HEK293 (cell line): Measurements from ENCODE around the gene PDSS2.

Experiments used
- CTCF ChIP-seq: fragments of 450-650 bp; formaldehyde crosslinking; IDR thresholded peaks from 2 replicates; pipeline ENCODE4 v1.5.1; 2016; ENCODE audit warnings: missing biosample characterization, missing genetic modification characterization
- GFI1B ChIP-seq: fragments of 450-650 bp; formaldehyde crosslinking; IDR thresholded peaks from 2 replicates; pipeline ENCODE4 v1.5.1; 2016; ENCODE audit warnings: missing biosample characterization, missing genetic modification characterization
- HOXA7 ChIP-seq: sonication (generic); formaldehyde crosslinking; IDR thresholded peaks from 2 replicates; pipeline ENCODE4 v1.8.1; 2022; ENCODE audit warnings: missing genetic modification reagents, borderline replicate concordance
- PRDM4 ChIP-seq: fragments of 450-650 bp; formaldehyde crosslinking; IDR thresholded peaks from 2 replicates; pipeline ENCODE4 v1.5.1; 2017; ENCODE audit warnings: missing biosample characterization, missing genetic modification characterization
- REPIN1 ChIP-seq: fragments of 450-650 bp; formaldehyde crosslinking; IDR thresholded peaks from 2 replicates; pipeline ENCODE4 v1.5.1; 2017; ENCODE audit warnings: missing biosample characterization, missing genetic modification characterization, low read depth
- ZBTB44 ChIP-seq: fragments of 450-650 bp; IDR thresholded peaks from 2 replicates; pipeline ENCODE4 v1.5.1; 2018; ENCODE audit warnings: missing biosample characterization, mild to moderate bottlenecking, missing genetic modification characterization
- ZNF350 ChIP-seq: fragments of 450-650 bp; formaldehyde crosslinking; IDR thresholded peaks from 2 replicates; pipeline ENCODE4 v1.5.0; 2017; ENCODE audit warnings: missing biosample characterization, mild to moderate bottlenecking, missing genetic modification characterization
- ZNF747 ChIP-seq: fragments of 450-650 bp; formaldehyde crosslinking; IDR thresholded peaks from 2 replicates; pipeline ENCODE4 v1.5.1; 2016; ENCODE audit warnings: missing biosample characterization, missing genetic modification characterization

DNA sequence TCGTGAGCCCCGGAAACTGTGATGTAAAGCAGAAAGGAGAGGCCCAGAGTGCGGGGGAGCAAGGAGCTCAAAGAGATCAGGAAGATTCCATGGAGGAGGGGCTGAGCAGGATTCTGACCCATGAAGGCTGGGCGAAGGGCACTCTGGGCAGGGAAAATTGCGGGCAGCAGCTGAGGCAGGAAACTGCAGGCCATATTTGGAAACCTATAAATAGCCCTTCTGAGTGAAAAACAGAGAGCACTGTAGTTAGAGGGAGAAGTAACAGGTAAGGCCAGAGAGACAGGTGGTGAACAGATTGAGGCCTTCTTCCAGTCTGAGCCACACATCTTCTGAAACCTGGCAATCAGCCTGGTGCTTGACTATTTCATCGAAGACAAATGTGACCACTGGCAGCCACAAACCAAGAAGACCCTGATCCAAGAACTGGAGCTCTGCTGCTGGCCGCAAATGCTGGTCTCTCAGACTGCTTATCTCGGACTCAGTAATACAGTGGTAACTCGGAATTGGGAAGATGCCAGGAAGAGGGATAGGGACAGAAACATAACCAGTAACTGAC lies 329.9 kb downstream of the PDSS2 start:
- TF ChIP-seq GFI1B (tag by site-specific recombination) (no peak), CTCF (no peak), ZNF747 (no peak), PRDM4 (no peak), REPIN1 (no peak), ZNF350 (no peak), ZBTB44 (tag by site-specific recombination) (no peak), HOXA7 (CRISPR knock-in tag) (no peak)
